Panc1 (cell line): ENCODE results near the gene ZNF776. TPM values are rescaled to one million over a fixed set of nuclear protein-coding genes. Genes with fewer than 3 reads are reported as not detected.
"Not testable (repeated sequence)": the region's sequence is repeated elsewhere in the genome, so short reads cannot be mapped to it uniquely, and the experiment has no call there.

ENCODE experiments used
- ATAC-seq: fragments of 200-7000 bp; cut with Tn5 transposase; 2 replicates; pipeline ENCODE4 v1.9.1; 2020; ENCODE audit warnings: mild to moderate bottlenecking, moderate library complexity
- BruUV-seq: library from RNA; stranded (reverse); fragments of 400-500 nt; replicated peaks from 2 replicates; lab custom pipeline; 2021; lab: Mats Ljungman, UMichigan
- CTCF ChIA-PET: fragments of 300-600 bp; sonication (Branson Sonifier 250); formaldehyde crosslinking; loops from one replicate; lab custom pipeline; 2022; ENCODE audit warnings: antibody characterized with exemption; lab: Charles Lee
- POLR2A ChIA-PET: fragments of 300-600 bp; sonication (Branson Sonifier 250); formaldehyde crosslinking; loops from one replicate; lab custom pipeline; 2022; ENCODE audit warnings: antibody characterized with exemption; lab: Charles Lee
- DNase-seq: peaks from one replicate; pipeline ENCODE4 v3.0.0-alpha.2; 2010; ENCODE audit warnings: low read depth, low spot score
- H3K27ac ChIP-seq: 2 replicates; pipeline ENCODE4 v1.5.1; 2011; ENCODE audit warnings: mild to moderate bottlenecking, low read length, inconsistent platforms
- H3K27me3 ChIP-seq: fragments of 200-500 bp; sonication (Bioruptor generic); 2 replicates; pipeline ENCODE4 v1.6.0; 2014; ENCODE audit warnings: low read length, inconsistent platforms; ENCODE audit not compliant: control insufficient read depth, insufficient read depth
- H3K36me3 ChIP-seq: fragments of 200-500 bp; sonication (Bioruptor generic); 2 replicates; pipeline ENCODE4 v1.5.1; 2014; ENCODE audit warnings: inconsistent platforms, mild to moderate bottlenecking, low read length, moderate library complexity; ENCODE audit not compliant: control insufficient read depth, insufficient read depth
- H3K4me1 ChIP-seq: 2 replicates; pipeline ENCODE4 v1.5.1; 2011; ENCODE audit warnings: inconsistent platforms, mild to moderate bottlenecking, low read length, moderate library complexity; ENCODE audit not compliant: control insufficient read depth, insufficient read depth
- H3K4me3 ChIP-seq, 2 experiments: 2 replicates each; pipeline ENCODE4 v1.5.1; 2011 to 2012; ENCODE audit warnings: low read depth in 2 of 2, low read length in 2 of 2, mild to moderate bottlenecking in 2 of 2, inconsistent platforms in 1 of 2, moderate library complexity in 1 of 2
- H3K9me3 ChIP-seq: fragments of 200-500 bp; sonication (Bioruptor generic); 2 replicates; pipeline ENCODE4 v1.5.1; 2014; ENCODE audit warnings: low read depth, mild to moderate bottlenecking, inconsistent platforms, low read length, moderate library complexity; ENCODE audit not compliant: control insufficient read depth, insufficient read depth
- CTCF ChIP-seq: fragments of 450-650 bp; IDR thresholded peaks from 2 replicates; pipeline ENCODE4 v1.5.1; 2017; ENCODE audit warnings: mild to moderate bottlenecking
- POLR2AphosphoS5 ChIP-seq: IDR thresholded peaks from 2 replicates; pipeline ENCODE4 v1.6.1; 2012; ENCODE audit warnings: mild to moderate bottlenecking, low read depth, low read length, moderate library complexity
- REST ChIP-seq, 2 experiments: IDR thresholded peaks; 2 replicates each; pipeline ENCODE4 v1.6.1; 2011 to 2012; ENCODE audit warnings: low read depth in 2 of 2, control low read depth in 1 of 2, low read length in 1 of 2, mild to moderate bottlenecking in 1 of 2, moderate library complexity in 1 of 2; ENCODE audit not compliant: insufficient read depth in 1 of 2
- SIN3A ChIP-seq: IDR thresholded peaks from 2 replicates; pipeline ENCODE4 v1.6.1; 2012; ENCODE audit warnings: low read depth, mild to moderate bottlenecking, low read length, moderate library complexity, borderline replicate concordance; ENCODE audit not compliant: insufficient read depth
- TCF7L2 ChIP-seq: IDR thresholded peaks from 2 replicates; pipeline ENCODE4 v1.6.1; 2011; ENCODE audit warnings: mild to moderate bottlenecking, low read depth, low read length, inconsistent platforms
- in situ Hi-C: cut with HindIII; loops from 2 replicates; pipeline ENCODE4 v1.10.0; 2016; ENCODE audit warnings: low sequenced_read_pairs, low pct_unique_long_range_greater_than_20kb
- intact Hi-C: fragments of 100-400 bp; cut with micrococcal nuclease; formaldehyde crosslinking; loops from one replicate; pipeline ENCODE4 v1.10.0; 2022; ENCODE audit not compliant: unreplicated experiment
- total RNA-seq: library from RNA; stranded (reverse); gene quantifications from one replicate; pipeline ENCODE4 v1.2.1, GENCODE V29; 2021; ENCODE audit not compliant: unreplicated experiment

ZNF776 gene
- total RNA-seq, 1 experiment from 2014 or later: 19.5 TPM

GRCh38 chr19:57720878-57721277 is 25.7 kb upstream of the ZNF776 start:
- Histone ChIP-seq H3K27ac (no peak overlapping the region), H3K36me3 (no peaks in the 10 kb centered on the region), H3K27me3 (no peaks in the 10 kb centered on the region), H3K4me1 (no peaks in the 10 kb centered on the region), H3K9me3 (peaks cover 56% of the 10 kb centered on the region; the same call in 1 of the 2 replicates), H3K4me3 (no peak overlapping the region)
- ChIA-PET CTCF (no interaction called here), POLR2A (no interaction called here)
- DNase-seq (no peak), ATAC-seq (no peak)
- in situ Hi-C loops (no loop called here), intact Hi-C loops (no loop called here)
- TF ChIP-seq CTCF: no peak
- no peak for TF ChIP-seq REST (IDR thresholded peaks at IDR 0.05; ENCODE audit: insufficient read depth in 1 of 2, low read depth in 2 of 2, low read length in 1 of 2)
- TF ChIP-seq POLR2AphosphoS5: no peak
- no peak for TF ChIP-seq TCF7L2
- no peak for TF ChIP-seq SIN3A
- no TSS peak for BruUV-seq

- BruUV-seq, H3K4me3 ChIP-seq, H3K27ac ChIP-seq, CTCF ChIA-PET, POLR2A ChIA-PET, in situ Hi-C loops, H3K36me3 ChIP-seq, intact Hi-C loops, H3K27me3 ChIP-seq, H3K4me1 ChIP-seq, ATAC-seq, DNase-seq: not testable (repeated sequence)
- H3K9me3 ChIP-seq: peaks cover 13% of the 10 kb centered on the region; the same call in 1 of the 2 replicates
Measured at GRCh38 chr19:57738320-57738719, 8.3 kb upstream of the ZNF776 start.

GRCh38 chr19:57738770-57739169 is 7.8 kb upstream of the ZNF776 start:
- H3K27me3 ChIP-seq, H3K36me3 ChIP-seq, BruUV-seq, H3K9me3 ChIP-seq, H3K4me3 ChIP-seq, intact Hi-C loops, CTCF ChIA-PET, DNase-seq, POLR2A ChIA-PET, H3K4me1 ChIP-seq, in situ Hi-C loops, H3K27ac ChIP-seq, ATAC-seq: not testable (repeated sequence)
